K562 (cell line): ENCODE results near the gene CSMD2. TPM values are rescaled to one million over a fixed set of nuclear protein-coding genes. Genes with fewer than 3 reads are reported as not detected.

ENCODE experiments used
- ATAC-seq: fragments of 200-7000 bp; cut with Tn5 transposase; 3 replicates; pipeline ENCODE4 v1.9.1; 2020; ENCODE audit warnings: moderate library complexity
- BruUV-seq: library from RNA; stranded (reverse); fragments of 400-500 nt; replicated peaks from 2 replicates; lab custom pipeline; 2021; lab: Mats Ljungman, UMichigan
- CTCF ChIA-PET: fragments of 300-600 bp; formaldehyde crosslinking; extraction: SDS; loops from one replicate; lab custom pipeline; 2021; ENCODE audit warnings: low intra/inter-chr PET ratio; lab: Yijun Ruan, JAX
- POLR2A ChIA-PET: fragments of 300-600, 350-650 bp; sonication (Branson Sonifier 250); formaldehyde crosslinking; extraction: SDS; loops from one replicate; lab custom pipeline; 2021; ENCODE audit warnings: antibody characterized with exemption, inconsistent platforms; lab: Yijun Ruan, JAX
- DNase-seq, 4 experiments: peaks; one replicate each; pipeline versions ENCODE4 v3.0.0 to v3.0.0-alpha.2; 2011 to 2018; ENCODE audit warnings: low spot score in 3 of 4, mixed read lengths in 3 of 4; ENCODE audit errors: extremely low read depth in 1 of 4
- FAIRE-seq: peaks from 2 replicates; lab custom pipeline; 2011; peaks lifted over from hg19 to GRCh38; lab: Jason Lieb, UNC
- H2AFZ ChIP-seq: 2 replicates; pipeline ENCODE4 v1.6.0; 2011; ENCODE audit warnings: low read depth, low read length, control low read depth, inconsistent platforms
- H3K27ac ChIP-seq: fragments of 200-600 bp; 3 replicates; pipeline ENCODE4 v1.8.0; 2011; ENCODE audit warnings: low read depth, mild to moderate bottlenecking, control low read depth, inconsistent platforms, low read length, moderate library complexity, mixed read lengths; ENCODE audit errors: extremely low read depth
- H3K27me3 ChIP-seq, 2 experiments: fragments of 300-600 bp in 1 of 2; 2 replicates in 1 of 2; 3 replicates in 1 of 2; pipeline versions ENCODE4 v1.6.0 to v1.8.0; 2011; ENCODE audit warnings: inconsistent platforms in 2 of 2, low read length in 2 of 2, mild to moderate bottlenecking in 1 of 2, mixed read lengths in 1 of 2, moderate library complexity in 1 of 2; ENCODE audit not compliant: control insufficient read depth in 2 of 2, insufficient read depth in 2 of 2
- H3K36me3 ChIP-seq: fragments of 300-600 bp; 3 replicates; pipeline ENCODE4 v1.8.0; 2011; ENCODE audit warnings: mild to moderate bottlenecking, low read length, inconsistent platforms; ENCODE audit not compliant: control insufficient read depth, insufficient read depth
- H3K4me1 ChIP-seq, 2 experiments: fragments of 200-600 bp in 1 of 2; replicated peaks in 1 of 2; 2 replicates in 1 of 2; 3 replicates in 1 of 2; pipeline versions ENCODE4 v1.5.1 to v1.8.0; 2011; ENCODE audit warnings: inconsistent platforms in 2 of 2, low read length in 2 of 2, mild to moderate bottlenecking in 1 of 2, mixed read lengths in 1 of 2, moderate library complexity in 1 of 2; ENCODE audit not compliant: control insufficient read depth in 2 of 2, insufficient read depth in 2 of 2
- H3K4me2 ChIP-seq: 2 replicates; pipeline ENCODE4 v1.6.1; 2011; ENCODE audit warnings: low read length, control low read depth, inconsistent platforms, mixed read lengths; ENCODE audit not compliant: insufficient read depth
- H3K4me3 ChIP-seq: fragments of 200-600 bp; sonication (generic), shearing (Covaris generic); 2 replicates; pipeline ENCODE4 v1.5.1; 2016; ENCODE audit warnings: control low read depth, inconsistent platforms
- H3K79me2 ChIP-seq: fragments of 200-600 bp; 3 replicates; pipeline ENCODE4 v1.8.0; 2011; ENCODE audit warnings: low read length, inconsistent platforms; ENCODE audit not compliant: control insufficient read depth, insufficient read depth
- H3K9ac ChIP-seq, 2 experiments: 2 replicates each; pipeline versions ENCODE4 v1.6.0 to v1.6.1; 2011; ENCODE audit warnings: low read depth in 2 of 2, low read length in 2 of 2, control low read depth in 1 of 2, inconsistent platforms in 1 of 2, mild to moderate bottlenecking in 1 of 2, mixed read lengths in 1 of 2; ENCODE audit not compliant: insufficient read depth in 1 of 2
- H3K9me1 ChIP-seq: one replicate; pipeline ENCODE4 v1.6.0; 2011; ENCODE audit warnings: inconsistent platforms, mild to moderate bottlenecking, low read length, moderate library complexity; ENCODE audit not compliant: control insufficient read depth, insufficient read depth
- H3K9me3 ChIP-seq: replicated peaks from 2 replicates; pipeline ENCODE4 v1.5.1; 2011; ENCODE audit warnings: low read depth, low read length, inconsistent platforms; ENCODE audit not compliant: control insufficient read depth, insufficient read depth
- H4K20me1 ChIP-seq: replicated peaks from 2 replicates; pipeline ENCODE4 v1.6.1; 2011; ENCODE audit warnings: low read length, inconsistent platforms, mixed read lengths; ENCODE audit not compliant: control insufficient read depth, insufficient read depth
- BCL6 ChIP-seq: fragments of 250-450 bp; sonication (Bioruptor Pico); IDR thresholded peaks from 2 replicates; pipeline ENCODE4 v1.4.0; 2020
- CBX5 ChIP-seq: IDR thresholded peaks from 2 replicates; pipeline ENCODE4 v1.6.1; 2014; ENCODE audit warnings: low read depth, borderline replicate concordance
- HDGF ChIP-seq: fragments of 450-650 bp; IDR thresholded peaks from 2 replicates; pipeline ENCODE4 v1.6.1; 2016
- MEF2D ChIP-seq: conservative IDR thresholded peaks from 2 replicates; pipeline ENCODE4 v1.6.1; 2016; ENCODE audit warnings: low read depth, missing genetic modification characterization, missing compliant biosample characterization
- NELFE ChIP-seq: IDR thresholded peaks from 2 replicates; pipeline ENCODE4 v1.6.1; 2011; ENCODE audit warnings: mild to moderate bottlenecking; ENCODE audit not compliant: insufficient read depth, insufficient read length
- PURB ChIP-seq: sonication (generic); formaldehyde crosslinking; IDR thresholded peaks from 2 replicates; pipeline ENCODE4 v1.9.0; 2021; ENCODE audit warnings: low read depth, mild to moderate bottlenecking, missing genetic modification reagents
- ZBTB5 ChIP-seq: fragments of 450-650 bp; IDR thresholded peaks from 2 replicates; pipeline ENCODE4 v1.6.1; 2017; ENCODE audit warnings: antibody characterized with exemption
- ZFP91 ChIP-seq: sonication (generic); formaldehyde crosslinking; IDR thresholded peaks from 2 replicates; pipeline ENCODE4 v1.8.0; 2022; ENCODE audit warnings: mild to moderate bottlenecking, missing genetic modification reagents
- WGBS: fragments of 100-300 bp; shearing (Covaris generic); methylation state at CpG from one replicate; pipeline ENCODE4 v1.1.6; 2016; ENCODE audit warnings: low coverage, mixed read lengths; ENCODE audit not compliant: insufficient coverage; ENCODE audit errors: missing lambda C conversion rate; 5-methylcytosine and 5-hydroxymethylcytosine counted together
- in situ Hi-C: fragments of 300-500 bp; cut with MboI; formaldehyde crosslinking; loops from 4 replicates; pipeline ENCODE4 v1.15.0; 2018; ENCODE audit warnings: inconsistent platforms, mixed read lengths
- intact Hi-C: fragments of 100-400 bp; cut with micrococcal nuclease; formaldehyde crosslinking; loops from 2 replicates; pipeline ENCODE4 v1.14.2; 2022
- polyA plus RNA-seq, 8 experiments: library from polyadenylated mRNA; depleted of rRNA in 4 of 8; stranded (reverse) in 5 of 8; unstranded in 3 of 8; fragments of >200 nt; fragmentation: Nextera tagmentation in 2 of 8; fragmentation: Illumina TruSeq in 1 of 8; extraction: Ambion mirVana in 2 of 8; extraction: Trizol in 1 of 8; gene quantifications; 2 replicates each; pipeline versions ENCODE4 v1.2.1 to v1.2.3, GENCODE V29; 2011 to 2014; ENCODE audit warnings: inconsistent platforms in 1 of 8, missing spikeins in 1 of 8
- total RNA-seq, 7 experiments: library from RNA; depleted of rRNA in 6 of 7; stranded (reverse); fragments of >200 nt in 6 of 7; fragmentation: Illumina TruSeq in 2 of 7; extraction: Trizol in 2 of 7; gene quantifications; 2 replicates each; pipeline versions ENCODE4 v1.2.1 to v1.2.3, GENCODE V29; 2011 to 2021; ENCODE audit warnings: low replicate concordance in 1 of 7

CSMD2 gene
- total and polyA plus RNA-seq, 9 of the 15 experiments (the other 6 are each of a cell fraction or from before 2014, with no cell fraction given), result not detected

DNA sequence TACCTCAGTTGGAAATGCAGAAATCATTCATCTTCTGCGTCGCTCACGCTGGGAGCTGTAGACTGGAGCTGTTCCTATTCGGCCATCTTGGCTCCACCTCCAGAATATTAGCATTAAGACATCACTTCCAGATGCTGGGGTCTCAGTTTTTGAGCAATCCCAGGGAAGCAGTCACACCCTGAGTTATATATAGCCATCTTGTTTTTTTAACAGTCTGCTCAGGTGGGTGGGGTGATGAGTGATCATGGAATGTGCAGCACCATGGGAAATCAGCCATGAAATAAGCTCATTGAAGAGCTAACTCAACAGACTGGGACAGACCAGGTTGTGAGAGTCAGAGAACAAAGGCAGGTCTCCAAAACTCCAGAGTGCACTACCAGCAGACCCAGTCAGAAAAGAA, 328.1 kb downstream of the CSMD2 start:
- H3K9ac ChIP-seq, result no peak overlapping the region
- ChIA-PET CTCF (no interaction called here), POLR2A (no interaction called here)
- no peaks in the 10 kb centered on the region for H3K36me3 ChIP-seq
- no peak for TF ChIP-seq ZFP91
- no peak for TF ChIP-seq NELFE
- TF ChIP-seq ZBTB5, result no peak
- no peak for TF ChIP-seq MEF2D (tag)
- no peak for TF ChIP-seq BCL6 (CRISPR knock-in tag)
- no peak for TF ChIP-seq CBX5
- TF ChIP-seq PURB (CRISPR knock-in tag), result no peak
- no peak for TF ChIP-seq HDGF
- 2% methylated on average over 4 of the region's 4 CpGs for WGBS
- no peaks in the 10 kb centered on the region for H3K9me1 ChIP-seq
- H3K27me3 ChIP-seq, result no peaks in the 10 kb centered on the region
- in situ Hi-C loops (no loop called here), intact Hi-C loops (no loop called here)
- BruUV-seq, result no TSS peak
- DNase-seq (no peak), FAIRE-seq (no peak), ATAC-seq (no peak)
- H3K4me1 ChIP-seq, result no peaks in the 10 kb centered on the region
- no peak overlapping the region for H3K4me2 ChIP-seq
- no peak overlapping the region for H3K4me3 ChIP-seq
- H3K9me3 ChIP-seq, result no peaks in the 10 kb centered on the region
- H3K79me2 ChIP-seq, result no peaks in the 10 kb centered on the region
- H4K20me1 ChIP-seq, result no peaks in the 10 kb centered on the region
- no peak overlapping the region for H2AFZ ChIP-seq
- H3K27ac ChIP-seq, result no peak overlapping the region
